ENCODE results near the gene MMP26.
"Not testable (repeated sequence)": the region's sequence is repeated elsewhere in the genome, so short reads cannot be mapped to it uniquely, and the experiment has no call there.

The MMP26 gene

GRCh38 chr11:4714300-4714699 lies 9.7 kb downstream of the MMP26 start:
- DNase-seq (ENCODE audit: low spot score) = no peak
- H3K36me3 ChIP-seq (ENCODE audit: low read depth) = no peaks in the 10 kb centered on the region
- H3K27me3 ChIP-seq (ENCODE audit: insufficient read depth, poor library complexity, severe bottlenecking) = no peaks in the 10 kb centered on the region
- no peak for ATAC-seq (ENCODE audit: low read depth)
- no peaks in the 10 kb centered on the region for H3K4me1 ChIP-seq (ENCODE audit: insufficient read depth, poor library complexity, severe bottlenecking)
- TF ChIP-seq, protein P1, sequence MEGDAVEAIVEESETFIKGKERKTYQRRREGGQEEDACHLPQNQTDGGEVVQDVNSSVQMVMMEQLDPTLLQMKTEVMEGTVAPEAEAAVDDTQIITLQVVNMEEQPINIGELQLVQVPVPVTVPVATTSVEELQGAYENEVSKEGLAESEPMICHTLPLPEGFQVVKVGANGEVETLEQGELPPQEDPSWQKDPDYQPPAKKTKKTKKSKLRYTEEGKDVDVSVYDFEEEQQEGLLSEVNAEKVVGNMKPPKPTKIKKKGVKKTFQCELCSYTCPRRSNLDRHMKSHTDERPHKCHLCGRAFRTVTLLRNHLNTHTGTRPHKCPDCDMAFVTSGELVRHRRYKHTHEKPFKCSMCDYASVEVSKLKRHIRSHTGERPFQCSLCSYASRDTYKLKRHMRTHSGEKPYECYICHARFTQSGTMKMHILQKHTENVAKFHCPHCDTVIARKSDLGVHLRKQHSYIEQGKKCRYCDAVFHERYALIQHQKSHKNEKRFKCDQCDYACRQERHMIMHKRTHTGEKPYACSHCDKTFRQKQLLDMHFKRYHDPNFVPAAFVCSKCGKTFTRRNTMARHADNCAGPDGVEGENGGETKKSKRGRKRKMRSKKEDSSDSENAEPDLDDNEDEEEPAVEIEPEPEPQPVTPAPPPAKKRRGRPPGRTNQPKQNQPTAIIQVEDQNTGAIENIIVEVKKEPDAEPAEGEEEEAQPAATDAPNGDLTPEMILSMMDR (IDR thresholded peaks at IDR 0.05; ENCODE audit: poor library complexity, severe bottlenecking) = no peak
- no peak overlapping the region for H3K4me3 ChIP-seq (ENCODE audit: severe bottlenecking)
- no peaks in the 10 kb centered on the region for H3K9me3 ChIP-seq (ENCODE audit: severe bottlenecking)
- no peak overlapping the region for H3K27ac ChIP-seq (ENCODE audit: poor library complexity, severe bottlenecking)

DNA sequence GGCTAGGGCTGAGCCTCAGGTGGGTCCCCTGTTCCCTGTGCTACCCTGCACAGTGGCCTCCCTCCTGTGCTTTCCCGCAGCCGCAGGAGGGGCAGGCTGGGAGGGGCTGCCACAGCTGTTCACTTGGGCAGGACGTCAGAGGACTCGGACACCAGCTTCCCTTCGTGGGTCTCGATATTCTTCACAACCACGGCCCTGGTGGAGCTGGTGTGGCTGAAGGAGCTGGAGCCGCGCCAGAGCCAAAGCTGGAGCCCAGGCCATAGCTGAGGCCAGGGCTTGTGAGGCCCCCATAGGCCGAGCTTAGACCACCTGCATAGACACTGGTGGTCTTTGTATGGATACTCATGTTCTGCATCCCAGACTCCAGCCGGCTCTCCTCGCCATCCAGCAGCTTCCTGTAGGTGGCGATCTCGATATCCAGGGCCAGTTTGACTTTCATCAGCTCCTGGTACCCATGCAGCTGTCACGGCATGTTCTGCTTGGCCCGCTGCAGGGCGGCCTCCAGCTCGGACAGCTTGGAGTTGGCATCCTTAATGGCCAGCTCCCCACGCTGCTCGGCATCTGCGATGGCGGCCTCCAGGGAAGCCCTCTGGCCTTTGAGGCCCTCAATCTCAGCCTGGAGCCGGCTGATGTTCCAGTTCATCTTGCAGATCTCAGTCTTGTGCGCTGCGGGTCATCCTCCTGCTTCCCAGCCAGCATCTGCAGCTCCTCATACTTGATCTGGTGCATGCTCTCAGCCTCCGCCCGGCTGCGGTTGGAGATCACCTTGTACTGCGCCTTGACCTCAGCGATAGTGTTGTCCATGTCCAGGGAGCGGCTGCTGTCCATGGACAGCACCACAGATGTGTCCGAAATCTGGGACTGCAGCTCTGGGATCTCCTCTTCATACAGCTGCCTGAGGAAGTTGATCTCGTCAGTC lies 18.3 kb downstream of the MMP26 start:
- H3K27me3 ChIP-seq (ENCODE audit: insufficient read depth, poor library complexity, severe bottlenecking); H3K9me3 ChIP-seq (ENCODE audit: severe bottlenecking); H3K36me3 ChIP-seq (ENCODE audit: low read depth); ATAC-seq (ENCODE audit: low read depth); H3K4me3 ChIP-seq (ENCODE audit: severe bottlenecking); H3K4me1 ChIP-seq (ENCODE audit: insufficient read depth, poor library complexity, severe bottlenecking); H3K27ac ChIP-seq (ENCODE audit: poor library complexity, severe bottlenecking); DNase-seq (ENCODE audit: low spot score): not testable (repeated sequence)

DNA sequence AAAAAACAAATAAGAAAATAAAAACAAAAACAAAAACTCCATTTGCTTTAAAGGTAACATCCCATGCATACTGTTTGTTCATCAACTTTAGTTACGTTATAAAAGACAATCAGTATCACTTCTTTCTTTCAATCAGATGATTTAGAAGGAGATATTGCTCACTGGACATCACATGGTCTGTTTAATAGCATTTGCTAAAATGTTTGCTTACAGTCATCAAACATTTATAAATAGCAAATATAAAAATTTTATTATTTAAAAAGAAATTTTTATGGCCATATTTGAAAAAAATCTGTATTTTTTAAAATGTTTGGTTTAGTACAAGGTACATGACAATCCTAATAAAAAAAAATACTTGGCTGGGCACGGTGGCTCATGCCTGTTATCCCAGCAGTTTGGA lies 22.6 kb downstream of the MMP26 start:
- no peaks in the 10 kb centered on the region for H3K36me3 ChIP-seq (ENCODE audit: low read depth)
- ATAC-seq (ENCODE audit: low read depth) = no peak
- no peak for DNase-seq (ENCODE audit: low spot score)
- TF ChIP-seq, protein P1 (IDR thresholded peaks at IDR 0.05; ENCODE audit: poor library complexity, severe bottlenecking) = no peak
- no peaks in the 10 kb centered on the region for H3K27me3 ChIP-seq (ENCODE audit: insufficient read depth, poor library complexity, severe bottlenecking)
- H3K4me3 ChIP-seq (ENCODE audit: severe bottlenecking) = no peak overlapping the region
- no peaks in the 10 kb centered on the region for H3K4me1 ChIP-seq (ENCODE audit: insufficient read depth, poor library complexity, severe bottlenecking)
- H3K9me3 ChIP-seq (ENCODE audit: severe bottlenecking) = no peaks in the 10 kb centered on the region
- no peak overlapping the region for H3K27ac ChIP-seq (ENCODE audit: poor library complexity, severe bottlenecking)

GRCh38 chr11:4740735-4741134 lies 36.2 kb downstream of the MMP26 start:
- DNase-seq (ENCODE audit: low spot score) (no peak), ATAC-seq (ENCODE audit: low read depth) (no peak)
- no peak overlapping the region for H3K4me3 ChIP-seq (ENCODE audit: severe bottlenecking)
- no peaks in the 10 kb centered on the region for H3K27me3 ChIP-seq (ENCODE audit: insufficient read depth, poor library complexity, severe bottlenecking)
- no peaks in the 10 kb centered on the region for H3K9me3 ChIP-seq (ENCODE audit: severe bottlenecking)
- no peaks in the 10 kb centered on the region for H3K4me1 ChIP-seq (ENCODE audit: insufficient read depth, poor library complexity, severe bottlenecking)
- TF ChIP-seq, protein P1 (IDR thresholded peaks at IDR 0.05; ENCODE audit: poor library complexity, severe bottlenecking) = no peak
- no peak overlapping the region for H3K27ac ChIP-seq (ENCODE audit: poor library complexity, severe bottlenecking)
- H3K36me3 ChIP-seq (ENCODE audit: low read depth) = no peaks in the 10 kb centered on the region

- peaks cover 3% of the 10 kb centered on the region for H3K27me3 ChIP-seq (ENCODE audit: insufficient read depth, poor library complexity, severe bottlenecking)
- DNase-seq (ENCODE audit: low spot score) = no peak
- no peaks in the 10 kb centered on the region for H3K9me3 ChIP-seq (ENCODE audit: severe bottlenecking)
- ATAC-seq (ENCODE audit: low read depth) = no peak
- no peaks in the 10 kb centered on the region for H3K4me1 ChIP-seq (ENCODE audit: insufficient read depth, poor library complexity, severe bottlenecking)
- TF ChIP-seq, protein P1 (IDR thresholded peaks at IDR 0.05; ENCODE audit: poor library complexity, severe bottlenecking) = no peak
- no peak overlapping the region for H3K4me3 ChIP-seq (ENCODE audit: severe bottlenecking)
- H3K36me3 ChIP-seq (ENCODE audit: low read depth) = no peaks in the 10 kb centered on the region
- H3K27ac ChIP-seq (ENCODE audit: poor library complexity, severe bottlenecking) = no peak overlapping the region
Observed at GRCh38 chr11:4748438-4748837, 43.9 kb downstream of the MMP26 start.
